GM19025 (cell line): ENCODE data around the gene SPATA31C1.
"Not testable (repeated sequence)": the region's sequence is repeated elsewhere in the genome, so short reads cannot be mapped to it uniquely, and the experiment has no call there.

Source experiments
- ATAC-seq: cut with Tn5 transposase; IDR thresholded peaks from one replicate; pipeline ENCODE4 v1.9.1; 2021; ENCODE audit warnings: mild to moderate bottlenecking, low read depth, moderate library complexity; ENCODE audit not compliant: unreplicated experiment

The SPATA31C1 gene

DNA sequence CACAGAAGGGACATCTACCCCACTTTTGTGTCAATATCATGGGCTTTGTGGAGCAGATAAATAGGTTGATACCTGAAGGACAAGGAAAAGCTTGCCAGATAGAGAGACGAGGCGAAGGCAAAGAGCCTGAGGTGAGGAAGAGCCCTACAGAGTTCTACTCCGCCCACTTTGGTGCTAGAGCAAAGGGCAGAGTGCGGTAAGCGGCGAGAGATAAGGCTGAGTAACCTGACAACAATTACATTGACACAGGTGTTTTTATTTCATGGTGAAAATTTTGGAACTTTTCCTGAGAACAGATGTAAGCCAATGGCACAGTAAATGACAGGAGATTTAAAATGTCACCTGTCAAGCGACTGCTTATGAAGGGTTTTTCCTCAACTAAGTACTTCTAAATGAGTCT is 16.7 kb downstream of the SPATA31C1 start:
- not testable (repeated sequence) for ATAC-seq

DNA sequence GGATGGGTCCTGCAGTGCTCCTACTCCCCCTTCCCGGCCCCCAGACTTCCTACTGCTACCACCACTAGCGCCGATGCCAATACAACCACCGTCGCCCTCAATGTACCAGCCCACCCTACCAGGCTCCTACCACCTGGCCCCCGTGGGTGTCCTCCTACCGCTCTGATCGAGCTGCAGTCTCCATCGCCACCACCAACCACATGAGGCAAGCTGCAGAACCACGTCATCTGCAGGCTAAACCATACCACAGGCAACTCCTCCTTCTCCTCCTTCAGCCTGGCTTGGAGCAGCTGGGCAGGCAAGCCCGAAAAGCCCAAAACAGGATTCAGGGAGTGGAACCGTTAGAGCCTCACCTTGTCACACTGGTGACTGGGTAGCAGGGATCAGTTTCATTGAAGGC is 19.6 kb downstream of the SPATA31C1 start:
- not testable (repeated sequence) for ATAC-seq

DNA sequence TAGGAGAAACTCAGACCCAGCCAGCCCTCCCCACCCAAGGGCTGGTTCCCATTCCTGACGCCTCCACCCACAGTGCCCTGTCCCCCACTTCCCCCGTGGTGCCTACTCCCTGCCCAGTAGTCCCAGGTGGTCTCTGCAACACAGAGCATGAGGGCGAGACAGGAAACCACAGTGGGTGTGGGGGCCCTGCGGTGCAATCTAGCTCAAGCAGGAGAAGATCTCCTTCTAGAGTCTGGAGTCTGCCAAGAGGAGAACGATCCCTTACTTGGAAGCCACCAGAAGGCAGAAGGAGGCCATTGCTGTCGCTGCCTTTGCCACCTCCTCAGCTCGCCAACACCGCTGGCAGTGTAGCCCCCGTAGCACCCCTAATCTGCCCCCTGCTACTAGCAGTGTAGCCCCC is 20.2 kb downstream of the SPATA31C1 start:
- ATAC-seq: not testable (repeated sequence)

DNA sequence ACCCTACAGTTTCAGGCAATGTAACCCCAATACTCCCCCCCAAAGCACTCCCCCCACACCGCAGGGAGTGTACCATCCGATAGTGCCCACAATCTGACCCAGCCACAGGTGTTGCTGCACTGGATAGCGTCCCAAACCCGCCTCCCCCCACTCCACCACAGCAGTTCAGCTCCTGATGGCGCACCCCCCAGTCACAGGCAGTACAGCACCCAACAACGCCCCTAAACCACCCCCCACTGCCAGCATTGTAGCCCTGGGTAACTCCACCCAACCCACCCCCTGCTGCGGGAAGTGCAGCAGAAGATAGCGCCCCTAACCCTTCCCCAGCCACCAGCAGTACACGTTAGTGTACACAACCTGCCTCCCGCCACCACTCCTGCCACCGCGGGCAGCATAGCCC is 20.6 kb downstream of the SPATA31C1 start:
- not testable (repeated sequence) for ATAC-seq

DNA sequence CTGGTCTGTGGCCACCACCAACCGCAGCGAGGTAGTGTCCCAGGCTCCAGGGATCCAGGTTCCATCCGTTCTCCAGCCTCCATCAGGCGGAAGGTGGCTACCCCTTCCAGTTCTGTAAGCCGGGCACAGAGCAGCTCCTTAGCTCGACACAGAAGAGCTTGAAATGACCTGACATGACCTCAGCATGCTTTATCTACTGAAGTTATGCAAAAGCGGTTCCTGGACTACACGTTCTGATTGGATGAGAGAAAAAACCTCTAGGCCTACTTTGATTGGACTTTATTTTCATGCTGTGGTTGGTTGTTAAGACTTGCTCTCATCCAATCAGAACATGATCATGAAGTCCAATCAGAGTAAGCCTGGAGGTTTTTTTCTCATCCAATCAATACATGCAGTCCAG is 21.3 kb downstream of the SPATA31C1 start:
- ATAC-seq: not testable (repeated sequence)

DNA sequence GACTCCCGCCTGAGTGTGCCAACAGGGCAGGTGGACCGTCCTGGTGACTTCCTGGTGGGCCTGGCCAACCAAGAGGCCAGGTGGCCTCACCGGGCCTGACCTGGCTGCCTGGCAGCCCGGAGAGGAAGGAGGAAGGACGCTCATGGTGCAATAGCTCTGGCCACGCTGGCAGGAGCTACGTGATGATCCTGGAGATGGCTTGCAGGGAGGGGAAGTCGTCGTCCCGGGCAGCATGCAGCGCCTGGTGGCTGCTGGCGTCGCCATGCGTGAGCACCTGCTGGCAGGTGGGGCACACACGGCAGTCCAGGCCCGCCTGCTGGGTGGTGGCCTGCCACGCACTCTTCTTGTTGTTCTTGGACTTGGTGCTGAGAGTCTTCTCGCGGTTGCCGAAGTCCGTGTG is 26.3 kb downstream of the SPATA31C1 start:
- no peak for ATAC-seq

DNA sequence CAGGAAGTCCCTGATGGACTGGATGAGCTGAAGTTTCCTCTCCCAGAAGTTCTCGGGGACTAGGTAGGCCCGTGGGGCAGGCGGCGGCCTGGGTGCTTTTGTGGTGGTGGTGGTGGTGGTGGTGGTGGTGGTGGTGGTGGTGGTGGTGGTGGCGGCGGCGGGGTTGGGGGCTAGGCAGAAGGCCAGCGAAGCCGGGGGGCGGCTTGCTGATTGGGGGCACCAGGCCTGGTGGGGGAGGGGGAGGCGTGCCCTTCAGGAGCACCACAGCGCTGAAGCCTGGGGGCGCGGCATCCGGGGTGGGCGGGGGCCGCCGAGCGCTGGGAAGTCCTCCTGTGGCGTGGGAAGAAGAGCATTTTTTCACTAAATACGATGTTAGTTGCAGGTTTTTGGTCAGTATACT is 26.9 kb downstream of the SPATA31C1 start:
- no peak for ATAC-seq

DNA sequence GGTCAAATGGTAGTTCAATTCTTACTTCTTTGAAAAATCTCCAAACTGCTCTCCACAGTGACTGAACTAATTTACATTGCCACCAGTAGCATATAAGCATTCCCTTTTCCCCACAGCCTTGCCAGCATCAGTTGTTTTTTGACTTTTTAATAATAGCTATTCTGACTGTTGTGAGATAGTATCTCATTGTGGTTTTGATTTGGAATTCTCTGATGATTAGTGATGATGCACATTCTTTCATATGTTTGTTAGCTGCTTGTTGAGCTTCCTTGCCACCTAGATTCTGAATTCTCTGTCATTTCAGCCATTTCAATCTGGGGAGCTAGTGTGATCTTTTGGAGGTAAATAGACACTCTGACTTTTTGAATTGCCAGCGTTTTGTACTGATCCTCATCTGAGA is 32.5 kb downstream of the SPATA31C1 start:
- no peak for ATAC-seq

DNA sequence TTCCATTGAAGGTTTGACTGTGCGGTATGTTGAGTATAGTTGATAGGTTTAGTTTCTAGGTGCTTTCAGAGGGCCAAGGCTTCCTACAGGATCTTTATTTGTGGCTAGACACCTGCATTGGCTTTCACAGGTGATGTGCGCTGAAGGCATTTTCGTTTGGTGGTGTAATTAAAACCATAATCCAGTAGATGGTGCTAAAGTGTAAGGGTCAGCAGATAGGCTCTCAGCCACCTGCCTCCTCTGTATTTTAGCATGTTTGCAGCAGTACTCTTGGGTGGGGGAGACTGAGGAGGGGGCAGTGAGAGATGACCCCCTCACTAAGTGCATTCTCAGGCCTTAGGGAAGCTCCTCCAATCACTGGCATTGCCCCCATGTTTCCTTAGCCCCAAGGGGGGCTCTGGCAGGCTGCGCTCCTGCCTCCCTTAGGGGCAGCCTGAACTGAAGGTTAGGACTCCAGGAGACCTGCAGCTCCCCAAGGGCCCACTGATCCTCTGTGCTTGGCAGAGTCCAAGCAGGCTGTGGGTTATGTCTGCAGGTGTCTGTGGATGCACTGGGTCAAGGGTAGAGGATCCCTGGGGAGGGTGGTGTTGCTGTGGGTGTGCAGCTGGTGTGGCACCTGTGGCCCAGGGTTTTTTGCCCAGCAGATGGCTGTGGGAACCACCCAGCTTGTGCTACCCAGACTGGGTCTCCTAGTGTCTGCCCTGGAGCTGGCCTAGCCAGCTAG is 33.2 kb downstream of the SPATA31C1 start:
- ATAC-seq: no peak

DNA sequence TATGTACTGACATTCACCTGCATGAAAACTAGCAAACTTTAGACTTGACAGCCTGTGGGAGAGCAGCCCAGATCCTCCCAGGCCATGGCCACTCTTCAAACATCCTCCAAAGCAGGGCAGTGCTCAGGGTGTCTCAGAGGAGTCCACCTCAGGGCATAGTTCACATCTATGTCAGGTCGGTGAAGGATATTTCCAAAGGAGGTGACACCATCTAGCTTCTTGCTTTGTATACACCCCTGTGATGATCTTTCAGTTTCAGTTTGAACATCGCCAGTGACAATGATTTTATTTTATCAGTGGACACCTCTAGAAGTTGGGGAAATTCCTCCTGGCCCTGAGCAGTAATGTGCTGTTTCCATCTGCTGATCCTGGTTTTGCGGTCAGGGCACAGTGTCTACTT is 36.5 kb downstream of the SPATA31C1 start:
- no peak for ATAC-seq

DNA sequence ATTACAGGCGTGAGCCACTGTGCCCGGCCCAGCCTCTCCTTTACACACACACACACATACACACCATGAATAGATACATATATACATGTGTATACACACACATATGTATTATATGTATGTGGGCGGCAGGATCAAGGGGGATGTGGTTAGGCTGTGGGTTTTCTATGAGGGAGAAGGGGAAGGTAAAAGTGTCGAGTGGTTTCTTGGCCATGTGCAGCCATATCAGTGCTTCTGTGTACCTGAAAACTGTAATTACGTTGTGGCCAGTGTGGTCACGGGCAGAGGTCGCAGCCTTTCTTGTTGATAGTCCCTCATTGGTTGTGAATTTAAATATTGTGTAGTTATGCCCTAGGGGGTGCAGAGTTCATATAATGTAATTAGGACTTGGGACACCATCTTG is 40.1 kb downstream of the SPATA31C1 start:
- ATAC-seq: no peak

DNA sequence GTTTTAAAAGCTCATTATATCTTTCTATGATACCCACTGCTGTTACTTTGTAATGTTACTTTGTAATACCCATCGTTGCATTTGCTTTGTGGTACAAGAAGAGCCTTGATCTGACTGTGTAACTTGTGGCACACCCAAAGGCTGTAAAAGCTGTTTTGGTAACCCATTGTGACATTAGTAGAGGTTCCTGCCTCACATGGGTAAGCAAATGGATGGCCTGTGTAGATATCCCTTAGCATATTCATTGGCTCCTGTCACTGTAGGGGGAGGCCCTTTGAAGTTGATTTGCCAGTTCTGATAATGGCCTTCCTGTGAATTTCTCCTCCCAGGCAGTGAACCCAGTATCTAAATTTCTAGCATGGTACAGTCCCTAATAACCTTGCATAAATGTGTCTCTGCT is 40.8 kb downstream of the SPATA31C1 start:
- no peak for ATAC-seq

DNA sequence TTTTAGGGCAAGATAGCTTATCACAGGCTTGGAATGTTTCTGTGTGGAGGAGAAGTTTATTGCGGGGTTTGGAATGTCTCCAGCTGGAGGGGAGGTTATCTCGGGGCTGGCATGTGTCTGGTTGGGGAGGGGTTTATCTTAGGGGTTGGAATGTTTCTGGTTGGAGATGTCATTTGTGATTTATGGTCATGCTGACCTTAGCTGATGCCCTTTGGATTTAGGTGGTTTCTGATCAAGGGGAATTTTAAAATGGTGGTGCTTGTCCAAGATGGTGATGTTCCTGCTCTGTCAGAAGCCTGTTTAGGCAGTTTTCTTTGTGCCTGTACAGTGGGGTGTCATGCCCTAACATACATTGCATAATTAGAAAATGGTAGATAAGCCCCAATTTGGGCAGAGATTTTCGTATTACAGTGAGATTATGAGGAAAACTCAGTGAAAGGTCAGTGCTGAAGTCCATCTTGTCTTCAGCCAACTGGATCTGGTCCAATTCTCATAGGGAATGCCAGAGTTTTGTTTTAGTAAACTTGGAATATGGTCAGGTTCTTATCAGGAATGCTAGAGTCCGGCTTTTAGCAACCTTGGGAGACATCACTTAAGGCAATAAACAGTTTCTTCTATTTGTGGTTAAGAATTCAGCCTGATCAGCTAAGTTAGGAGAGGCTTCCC is 42.3 kb downstream of the SPATA31C1 start:
- ATAC-seq: no peak

DNA sequence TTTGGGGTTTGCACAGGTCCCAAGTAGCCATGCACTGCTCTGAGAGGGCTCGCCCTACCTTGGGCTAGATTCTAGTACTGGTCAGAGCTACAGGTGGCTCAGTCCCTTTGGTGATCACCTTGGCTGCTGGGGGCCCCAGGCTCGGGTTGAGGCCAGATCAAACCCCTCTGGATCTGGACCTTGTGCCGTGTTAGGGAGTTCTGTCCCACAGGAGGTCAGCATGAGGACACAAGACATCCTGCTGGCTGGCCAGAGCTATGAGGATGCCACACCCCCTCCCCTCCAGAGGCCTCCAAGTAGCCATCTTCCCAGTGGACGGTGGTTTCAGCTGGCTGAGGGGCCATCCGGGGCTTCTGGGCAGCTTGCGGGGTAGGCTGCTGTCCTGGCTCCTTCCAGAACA is 46.0 kb downstream of the SPATA31C1 start:
- no peak for ATAC-seq

DNA sequence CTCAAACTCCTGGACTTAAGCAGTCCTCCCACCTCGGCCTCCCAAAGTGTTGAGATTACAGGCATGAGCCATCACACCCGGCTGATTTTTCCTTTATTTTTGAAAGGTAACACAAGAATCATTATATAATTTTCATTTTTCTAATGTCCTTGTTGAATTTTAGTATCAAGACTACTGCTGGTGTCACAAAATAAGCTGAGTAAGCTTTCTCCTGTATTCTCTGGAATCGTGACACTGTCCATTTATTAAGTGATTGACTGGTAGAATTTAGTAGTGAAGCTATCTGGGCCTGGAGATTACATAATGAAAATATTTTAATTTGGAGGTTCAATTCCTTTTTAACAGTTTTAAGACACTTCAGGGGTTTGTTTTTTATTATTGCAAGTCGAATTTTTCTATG is 47.1 kb downstream of the SPATA31C1 start:
- ATAC-seq: no peak

DNA sequence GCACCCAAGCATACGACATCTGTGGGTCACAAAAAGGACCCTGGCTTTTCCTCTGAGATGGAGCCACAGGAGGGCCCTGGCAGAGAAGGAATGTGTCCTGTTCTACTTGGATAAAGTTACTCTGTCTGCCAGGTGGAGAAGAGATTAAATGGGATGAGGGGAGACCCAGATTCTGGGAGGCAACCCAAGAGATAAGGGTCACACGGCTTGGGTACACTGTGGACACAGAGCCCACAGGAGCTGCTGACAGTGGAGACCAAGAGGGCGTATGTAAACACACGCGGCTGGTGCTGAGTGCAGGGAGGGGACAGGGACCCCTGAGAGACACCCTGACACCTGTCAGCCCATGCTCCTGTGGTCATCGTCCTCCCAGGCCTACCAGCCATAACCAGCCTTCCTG is 50.4 kb downstream of the SPATA31C1 start:
- ATAC-seq: no peak

DNA sequence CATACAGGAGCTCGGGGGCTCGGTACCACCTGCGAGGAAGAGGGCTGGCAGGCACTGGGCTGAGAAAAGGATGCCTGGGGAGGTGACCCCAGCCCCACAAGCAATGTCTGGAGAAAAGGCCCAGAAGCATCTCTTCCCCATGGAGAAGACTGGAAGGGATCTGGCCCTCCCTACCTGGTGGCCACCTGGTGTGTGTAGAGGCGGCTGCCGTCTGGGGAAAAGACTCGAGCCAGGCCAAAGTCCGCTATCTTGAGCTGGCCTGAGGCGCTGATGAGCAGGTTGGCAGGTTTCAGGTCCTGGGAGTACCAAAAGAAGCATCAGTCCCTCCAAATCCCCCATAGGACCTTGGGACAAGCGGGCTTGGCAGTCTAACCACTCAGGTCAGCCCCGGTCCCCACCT is 52.8 kb downstream of the SPATA31C1 start:
- no peak for ATAC-seq

DNA sequence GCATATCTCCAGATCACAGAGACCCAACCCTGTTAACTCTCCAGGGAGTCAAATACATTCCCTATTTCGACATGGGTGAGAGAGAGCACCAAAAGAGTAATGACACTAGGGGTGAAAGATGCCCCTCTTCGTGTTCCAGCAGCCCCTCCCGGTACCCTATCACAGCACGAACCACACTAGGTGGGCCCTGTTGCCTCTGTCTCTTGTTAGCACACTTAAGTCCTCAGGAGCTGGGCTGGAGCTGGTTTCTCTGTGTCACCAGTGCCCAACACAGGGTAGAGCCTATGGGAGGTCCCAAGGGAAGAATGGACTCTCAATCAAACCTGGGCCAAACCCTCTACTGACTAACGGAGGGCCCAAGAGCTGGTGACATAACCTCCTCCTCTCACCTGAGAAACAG is 55.4 kb downstream of the SPATA31C1 start:
- no peak for ATAC-seq
